Measurements from ENCODE around the gene FNTB.

FNTB gene

DNA sequence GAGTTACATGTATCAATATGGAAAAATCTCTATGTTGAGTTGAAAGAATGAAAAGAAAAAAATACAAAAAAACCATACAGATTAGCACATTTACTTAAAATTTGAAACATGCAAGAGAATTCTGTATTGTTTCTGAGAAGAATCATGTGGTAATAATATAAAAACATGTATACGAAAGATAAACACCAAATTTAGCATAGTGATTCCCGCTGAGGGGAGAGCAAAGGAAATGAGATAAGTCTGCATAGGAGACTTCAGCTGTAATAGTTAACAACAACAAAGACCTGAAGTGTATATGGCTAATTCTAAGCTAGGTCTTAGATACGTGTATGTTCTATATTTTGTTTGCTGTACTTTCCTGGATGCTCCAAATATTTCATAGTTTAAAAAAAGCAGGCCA lies 46.5 kb downstream of the FNTB start:
- no peak for TF ChIP-seq CTCF (IDR thresholded peaks at IDR 0.05; ENCODE audit: insufficient read depth, low read depth, low read length, missing control alignments)
- H3K4me3 ChIP-seq (ENCODE audit: low read depth, low read length), result no peak overlapping the region
- DNase-seq (ENCODE audit: low read depth), result no peak

DNA sequence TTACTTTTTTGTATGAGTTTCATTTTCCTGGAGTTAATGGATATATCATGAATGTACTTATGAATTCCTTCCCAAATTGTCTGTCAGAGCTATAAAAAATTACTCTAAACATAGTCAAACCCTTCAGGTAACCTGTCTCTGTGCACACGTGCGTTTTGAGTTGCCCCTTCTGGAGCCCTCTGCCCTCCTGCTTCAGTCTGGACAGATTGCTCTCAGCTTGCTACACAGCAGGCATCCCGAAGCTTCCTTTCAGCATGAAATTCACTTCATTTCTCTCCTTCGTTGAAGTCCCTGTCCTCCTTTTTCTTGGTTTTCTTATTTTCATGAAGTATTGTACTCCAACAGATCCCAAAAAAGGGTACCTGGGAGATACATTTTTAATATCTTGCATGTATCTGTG lies 47.3 kb downstream of the FNTB start:
- DNase-seq (ENCODE audit: low read depth), result no peak
- H3K4me3 ChIP-seq (ENCODE audit: low read depth, low read length), result no peak overlapping the region
- no peak for TF ChIP-seq CTCF (IDR thresholded peaks at IDR 0.05; ENCODE audit: insufficient read depth, low read depth, low read length, missing control alignments)

DNA sequence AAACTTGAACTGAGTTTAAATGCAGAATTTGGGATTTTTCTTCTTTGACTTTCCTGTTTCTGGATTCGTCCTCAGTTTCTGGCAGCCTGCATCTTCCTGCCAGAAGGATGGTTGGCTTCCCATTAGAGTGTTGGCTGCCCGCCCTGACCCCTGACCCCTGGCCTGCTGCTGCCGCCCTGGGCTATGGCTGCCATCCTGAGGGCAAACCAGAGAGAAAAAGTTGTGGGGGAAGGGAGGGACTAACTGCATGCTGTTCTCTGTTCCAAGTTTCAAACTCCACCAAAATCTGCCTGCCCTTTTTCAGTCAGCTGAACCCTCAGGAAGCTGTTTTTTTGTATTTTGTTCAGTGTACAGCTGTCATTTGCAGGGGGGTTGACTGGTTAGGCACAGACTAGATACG lies 48.4 kb downstream of the FNTB start:
- no peak overlapping the region for H3K4me3 ChIP-seq (ENCODE audit: low read depth, low read length)
- TF ChIP-seq CTCF (IDR thresholded peaks at IDR 0.05; ENCODE audit: insufficient read depth, low read depth, low read length, missing control alignments), result no peak
- DNase-seq (ENCODE audit: low read depth), result no peak

DNA sequence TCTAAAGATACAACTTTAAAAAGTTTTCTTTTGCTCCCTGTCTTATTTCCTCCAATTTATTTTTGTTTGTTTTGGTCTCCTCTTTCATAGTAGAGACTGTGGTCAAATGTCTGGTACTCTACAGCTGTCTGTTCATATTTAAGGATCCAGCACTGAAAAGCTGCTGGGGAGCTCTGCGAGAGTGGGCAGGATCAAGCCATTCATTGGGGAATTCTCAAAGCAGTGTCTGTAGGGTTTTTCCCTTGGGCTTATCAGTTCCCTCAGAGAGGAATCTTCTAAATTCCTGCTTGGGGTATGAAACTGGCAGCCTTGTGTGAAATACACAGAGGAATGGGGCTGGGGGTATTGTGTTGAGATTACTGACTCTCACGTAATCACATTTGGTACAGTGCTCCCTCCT lies 52.3 kb downstream of the FNTB start:
- no peak for TF ChIP-seq CTCF (IDR thresholded peaks at IDR 0.05; ENCODE audit: insufficient read depth, low read depth, low read length, missing control alignments)
- H3K4me3 ChIP-seq (ENCODE audit: low read depth, low read length), result no peak overlapping the region
- DNase-seq (ENCODE audit: low read depth), result no peak

GRCh38 chr14:65040666-65041433 lies 54.2 kb downstream of the FNTB start:
- DNase-seq (ENCODE audit: low read depth), result no peak
- TF ChIP-seq CTCF (IDR thresholded peaks at IDR 0.05; ENCODE audit: insufficient read depth, low read depth, low read length, missing control alignments), result no peak
- H3K4me3 ChIP-seq (ENCODE audit: low read depth, low read length), result no peak overlapping the region

DNA sequence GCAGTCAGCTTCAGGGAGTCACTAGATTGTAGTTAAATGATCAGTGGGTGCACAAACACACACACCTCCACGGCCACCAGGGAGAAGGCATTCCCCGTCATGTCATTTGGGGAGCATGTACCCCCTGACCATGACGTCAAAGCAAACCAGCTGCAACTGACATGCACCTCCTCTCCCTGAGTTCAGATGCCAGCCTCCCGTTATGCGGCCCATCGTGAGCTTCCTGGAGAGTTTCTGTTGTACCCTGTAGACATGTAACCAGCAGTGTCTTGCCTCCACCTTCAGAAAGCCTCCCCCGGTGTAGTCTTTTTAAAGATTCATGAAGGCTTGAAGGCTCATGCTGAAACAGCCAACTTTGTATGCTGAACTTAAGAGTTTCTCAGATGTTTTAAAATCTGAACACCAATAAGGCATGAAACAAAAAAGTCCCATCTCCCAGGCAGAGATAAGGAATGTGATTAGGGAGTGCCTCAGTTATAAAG lies 54.8 kb downstream of the FNTB start:
- DNase-seq (ENCODE audit: low read depth), result no peak
- no peak for TF ChIP-seq CTCF (IDR thresholded peaks at IDR 0.05; ENCODE audit: insufficient read depth, low read depth, low read length, missing control alignments)

GRCh38 chr14:65042296-65042695 lies 55.6 kb downstream of the FNTB start:
- no peak overlapping the region for H3K4me3 ChIP-seq (ENCODE audit: low read depth, low read length)
- TF ChIP-seq CTCF (IDR thresholded peaks at IDR 0.05; ENCODE audit: insufficient read depth, low read depth, low read length, missing control alignments), result no peak
- no peak for DNase-seq (ENCODE audit: low read depth)

More for the DNA sequence above, 54.8 kb downstream of the FNTB start:
- H3K4me3 ChIP-seq (ENCODE audit: low read depth, low read length), result no peak overlapping the region
